Heart left ventricle (tissue), 16 donors: Measurements from ENCODE around the gene KCNAB2. TPM values are rescaled to one million over a fixed set of nuclear protein-coding genes. Genes with fewer than 3 reads are reported as not detected.

ENCODE experiments used
- ATAC-seq, 4 donors: fragments of 200-7000 bp; cut with Tn5 transposase; one replicate each; pipeline ENCODE4 v1.9.1; 2020 to 2022; ENCODE audit warnings: moderate library complexity in 4 of 4, mild to moderate bottlenecking in 3 of 4, moderate number of reproducible peaks in 1 of 4
- DNase-seq, 5 donors: peaks; one replicate each; pipeline ENCODE4 v3.0.0-alpha.2; 2020
- H3K27ac ChIP-seq, 12 donors: fragments of 200-600 bp; sonication (generic) in 4 of 12; one replicate each; pipeline versions ENCODE4 v1.5.0 to v1.8.0; 2016 to 2022; ENCODE audit warnings: mild to moderate bottlenecking in 2 of 12
- H3K27me3 ChIP-seq, 9 donors: fragments of 200-600 bp; sonication (generic) in 2 of 9; one replicate each; pipeline versions ENCODE4 v1.5.1 to v1.8.0; 2016 to 2022; ENCODE audit warnings: mild to moderate bottlenecking in 3 of 9
- H3K36me3 ChIP-seq, 9 donors: fragments of 200-600 bp; sonication (generic) in 2 of 9; one replicate each; pipeline versions ENCODE4 v1.5.0 to v1.8.0; 2018 to 2022; ENCODE audit warnings: mild to moderate bottlenecking in 2 of 9
- H3K4me1 ChIP-seq, 12 donors: fragments of 200-600 bp; sonication (generic) in 4 of 12; one replicate each; pipeline versions ENCODE4 v1.5.0 to v1.8.0; 2016 to 2022; ENCODE audit warnings: mild to moderate bottlenecking in 3 of 12
- H3K4me3 ChIP-seq, 12 donors: fragments of 200-600 bp; sonication (generic) in 4 of 12; one replicate each; pipeline versions ENCODE4 v1.5.0 to v1.8.0; 2017 to 2022; ENCODE audit warnings: mild to moderate bottlenecking in 9 of 12, moderate library complexity in 4 of 12
- H3K9me3 ChIP-seq, 12 donors: fragments of 200-600 bp; sonication (generic) in 4 of 12; one replicate each; pipeline versions ENCODE4 v1.5.0 to v1.8.0; 2016 to 2022; ENCODE audit warnings: mild to moderate bottlenecking in 1 of 12
- POLR2A ChIP-seq, 2 donors: fragments of 450-650 bp; IDR thresholded peaks; one replicate each; pipeline ENCODE4 v1.6.1; 2017; ENCODE audit warnings: antibody characterized with exemption in 2 of 2, mild to moderate bottlenecking in 2 of 2, moderate library complexity in 2 of 2
- WGBS, 4 donors: extraction: QIAGEN DNeasy Blood & Tissue Kit in 2 of 4; methylation state at CpG; one replicate each; pipeline versions ENCODE4 v1.1.5 to v1.1.7; 2013 to 2018; 5-methylcytosine and 5-hydroxymethylcytosine counted together
- intact Hi-C, 10 donors: fragments of 100-400 bp; cut with DNase I; formaldehyde crosslinking; loops; one replicate each; pipeline versions ENCODE4 v1.11.1 to v1.14.2; 2022
- polyA plus RNA-seq, 2 donors: library from polyadenylated mRNA; stranded (reverse); fragments of 200-250 nt; gene quantifications; one replicate each; pipeline ENCODE4 v1.2.3, GENCODE V29; 2013
- total RNA-seq, 9 donors: library from RNA; depleted of rRNA in 2 of 9; stranded (reverse); fragments of >200 nt in 2 of 9; fragmentation: NEBNext Ultra II Directional in 3 of 9; extraction: Animal tissue kit (Norgen Biotek cat#: 25700) in 3 of 9; gene quantifications; one replicate each; pipeline versions ENCODE4 v1.1.0 to v1.2.4, GENCODE V29; 2016 to 2023
- TF ChIP-seq, protein P1 (sequence below), 12 donors: fragments of 200-600 bp; sonication (generic) in 4 of 12; IDR thresholded peaks; one replicate each; pipeline versions ENCODE4 v1.5.0 to v1.8.0; 2018 to 2022; ENCODE audit warnings: antibody characterized with exemption in 12 of 12, mild to moderate bottlenecking in 5 of 12
- donor health status: ischemic (EF 13 %, LVEDD 7.1; RV severe dilation, severe dysfunction).
- donor health status: healthy with polysubstance abuse.
- donor health status: DM: no; HTN: yes; CAD: no.
- donor health status: DM: no; HTN: no; CAD: no.
- donor health status: ischemic (EF 25% LVEDD 6.9; RV normal size, moderate dysfunction).
- donor health status: ischemic (EF 25% LVEDD 5.7; RV mildly dilated, moderate dysfunction).
- donor health status: healthy.
- donor health status: DM: yes; HTN: yes; CAD: no.
- donor health status: ischemic (EF 35%, LVEDD 5.7; RV mildly dilated, moderate dysfunction).
- donor health status: nonischemic (EF 11% LVEDD 7.7; RV severe dilation, severe dysfunction).
- donor health status: DM: yes; HTN: yes; CAD: no.
- donor health status: PGD.
- donor health status: ischemic (EF 29% LVEDD 5.4; RV normal size, mild dysfunction).
- donor health status: nonischemic (EF 23%, LVEDD 6.1; RV moderate dilation, normal function).

Gene KCNAB2
- total and polyA plus RNA-seq, 11 donors: 10.7 to 51.4 (median 27.2) TPM

DNA sequence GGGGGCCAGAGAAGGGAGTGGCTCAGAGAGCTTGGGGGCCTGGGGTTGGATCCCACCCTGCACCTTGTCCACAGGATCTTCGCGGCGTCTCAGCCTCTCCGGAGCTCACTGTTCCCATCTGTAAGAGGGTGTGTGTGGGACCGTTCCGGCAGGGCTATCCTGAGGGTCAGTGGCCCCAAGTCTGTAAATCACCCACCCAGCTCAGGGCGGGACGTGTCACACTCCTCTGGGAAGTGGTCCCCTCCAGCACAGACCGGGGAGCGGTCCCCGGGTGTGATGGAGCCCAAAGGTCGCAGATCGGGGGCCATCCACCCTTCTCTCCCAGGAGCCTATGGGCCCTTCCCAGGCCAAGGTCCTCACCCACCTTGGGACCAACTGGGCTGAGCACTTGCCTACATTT, 40.0 kb downstream of the KCNAB2 start:
- WGBS, 4 donors: 93 to 96% (median 95%) methylated on average over 7 to 13 of the region's 13 CpGs
- H3K4me3 ChIP-seq: no peak overlapping the region
- no peaks in the 10 kb centered on the region for H3K27me3 ChIP-seq
- peaks cover 0 to 55% (median 0%) of the 10 kb centered on the region in 9 donors for H3K36me3 ChIP-seq
- ATAC-seq: no peak
- no peak for DNase-seq
- TF ChIP-seq, protein P1, sequence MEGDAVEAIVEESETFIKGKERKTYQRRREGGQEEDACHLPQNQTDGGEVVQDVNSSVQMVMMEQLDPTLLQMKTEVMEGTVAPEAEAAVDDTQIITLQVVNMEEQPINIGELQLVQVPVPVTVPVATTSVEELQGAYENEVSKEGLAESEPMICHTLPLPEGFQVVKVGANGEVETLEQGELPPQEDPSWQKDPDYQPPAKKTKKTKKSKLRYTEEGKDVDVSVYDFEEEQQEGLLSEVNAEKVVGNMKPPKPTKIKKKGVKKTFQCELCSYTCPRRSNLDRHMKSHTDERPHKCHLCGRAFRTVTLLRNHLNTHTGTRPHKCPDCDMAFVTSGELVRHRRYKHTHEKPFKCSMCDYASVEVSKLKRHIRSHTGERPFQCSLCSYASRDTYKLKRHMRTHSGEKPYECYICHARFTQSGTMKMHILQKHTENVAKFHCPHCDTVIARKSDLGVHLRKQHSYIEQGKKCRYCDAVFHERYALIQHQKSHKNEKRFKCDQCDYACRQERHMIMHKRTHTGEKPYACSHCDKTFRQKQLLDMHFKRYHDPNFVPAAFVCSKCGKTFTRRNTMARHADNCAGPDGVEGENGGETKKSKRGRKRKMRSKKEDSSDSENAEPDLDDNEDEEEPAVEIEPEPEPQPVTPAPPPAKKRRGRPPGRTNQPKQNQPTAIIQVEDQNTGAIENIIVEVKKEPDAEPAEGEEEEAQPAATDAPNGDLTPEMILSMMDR (IDR thresholded peaks at IDR 0.05): no peak
- intact Hi-C loops: no loop called here
- no peak overlapping the region for H3K27ac ChIP-seq
- H3K4me1 ChIP-seq: peaks cover 0 to 8% (median 0%) of the 10 kb centered on the region in 12 donors
- no peaks in the 10 kb centered on the region for H3K9me3 ChIP-seq

- H3K36me3 ChIP-seq: peaks cover 0 to 52% (median 0%) of the 10 kb centered on the region in 9 donors
- H3K4me3 ChIP-seq: no peak overlapping the region
- DNase-seq: peak in 1 of 5 donors; percentile 43
- H3K27ac ChIP-seq: no peak overlapping the region
- H3K9me3 ChIP-seq: no peaks in the 10 kb centered on the region
- peaks cover 0 to 8% (median 0%) of the 10 kb centered on the region in 12 donors for H3K4me1 ChIP-seq
- TF ChIP-seq, protein P1 (IDR thresholded peaks at IDR 0.05): no peak
- WGBS, 4 donors: 80 to 88% (median 83%) methylated on average over 13 of the region's 13 CpGs
- H3K27me3 ChIP-seq: no peaks in the 10 kb centered on the region
- intact Hi-C loops: no loop called here
- no peak for ATAC-seq
Observed at GRCh38 chr1:6086358-6086757, 40.7 kb downstream of the KCNAB2 start.

DNA sequence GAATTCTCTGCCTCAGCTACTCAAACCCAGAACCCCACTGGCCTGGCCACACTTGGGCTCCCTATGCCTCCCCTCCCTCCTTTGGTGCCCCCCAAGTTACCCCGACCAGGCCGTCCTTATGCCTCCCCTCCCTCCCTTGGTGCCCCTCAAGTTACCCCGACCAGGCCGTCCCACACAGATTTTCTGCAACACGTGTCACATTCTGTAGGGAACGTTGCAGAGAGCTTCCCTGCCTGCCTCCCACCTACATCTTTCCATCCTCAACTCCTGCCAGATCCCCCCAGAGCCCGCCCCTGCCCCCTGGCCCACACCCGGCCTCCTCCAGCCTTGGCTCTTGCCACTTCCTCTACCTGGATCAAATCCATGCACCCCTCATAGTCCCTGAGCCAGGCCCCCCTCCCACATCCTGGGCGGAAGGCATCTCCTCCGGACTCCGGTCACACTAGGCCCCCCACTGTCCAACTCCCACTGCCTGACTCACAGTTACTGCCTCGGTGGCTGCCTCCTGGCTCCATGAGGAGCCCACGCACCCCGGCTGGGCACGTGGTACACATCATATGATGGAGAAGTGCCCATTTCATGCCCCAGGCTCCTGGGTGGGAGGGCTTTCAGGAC, 41.2 kb downstream of the KCNAB2 start:
- Histone ChIP-seq H3K9me3 (no peaks in the 10 kb centered on the region), H3K27me3 (no peaks in the 10 kb centered on the region), H3K4me1 (peaks cover 0 to 8% (median 0%) of the 10 kb centered on the region in 12 donors), H3K36me3 (peaks cover 0 to 49% (median 0%) of the 10 kb centered on the region in 9 donors), H3K4me3 (no peak overlapping the region), H3K27ac (no peak overlapping the region)
- ATAC-seq: peak in 2 of 4 donors; percentile 27 to 32
- TF ChIP-seq, protein P1 (IDR thresholded peaks at IDR 0.05): no peak
- no peak for TF ChIP-seq POLR2A (IDR thresholded peaks at IDR 0.05)
- peak in 1 of 5 donors; percentile 44 for DNase-seq
- intact Hi-C loops: no loop called here
- 59 to 74% (median 61%) methylated on average over 12 to 15 of the region's 15 CpGs for WGBS, 4 donors

- Histone ChIP-seq H3K4me3 (no peak overlapping the region), H3K36me3 (peaks cover 0 to 49% (median 0%) of the 10 kb centered on the region in 9 donors), H3K9me3 (no peaks in the 10 kb centered on the region), H3K4me1 (peaks cover 0 to 6% (median 0%) of the 10 kb centered on the region in 12 donors), H3K27ac (no peak overlapping the region), H3K27me3 (no peaks in the 10 kb centered on the region)
- intact Hi-C loops: no loop called here
- ATAC-seq (no peak), DNase-seq (peak in 1 of 5 donors; percentile 53)
- TF ChIP-seq, protein P1 (IDR thresholded peaks at IDR 0.05): no peak
- no peak for TF ChIP-seq POLR2A (IDR thresholded peaks at IDR 0.05)
- 60 to 75% (median 67%) methylated on average over 12 to 14 of the region's 14 CpGs for WGBS, 4 donors
Observed at GRCh38 chr1:6087377-6087772, 41.7 kb downstream of the KCNAB2 start.
